ENCODE measurements around the gene IL18R1. TPM values are rescaled to one million over a fixed set of nuclear protein-coding genes. Genes with fewer than 3 reads are reported as not detected.

The IL18R1 gene
- total RNA-seq, 1 experiment from 2014 or later: not detected

DNA sequence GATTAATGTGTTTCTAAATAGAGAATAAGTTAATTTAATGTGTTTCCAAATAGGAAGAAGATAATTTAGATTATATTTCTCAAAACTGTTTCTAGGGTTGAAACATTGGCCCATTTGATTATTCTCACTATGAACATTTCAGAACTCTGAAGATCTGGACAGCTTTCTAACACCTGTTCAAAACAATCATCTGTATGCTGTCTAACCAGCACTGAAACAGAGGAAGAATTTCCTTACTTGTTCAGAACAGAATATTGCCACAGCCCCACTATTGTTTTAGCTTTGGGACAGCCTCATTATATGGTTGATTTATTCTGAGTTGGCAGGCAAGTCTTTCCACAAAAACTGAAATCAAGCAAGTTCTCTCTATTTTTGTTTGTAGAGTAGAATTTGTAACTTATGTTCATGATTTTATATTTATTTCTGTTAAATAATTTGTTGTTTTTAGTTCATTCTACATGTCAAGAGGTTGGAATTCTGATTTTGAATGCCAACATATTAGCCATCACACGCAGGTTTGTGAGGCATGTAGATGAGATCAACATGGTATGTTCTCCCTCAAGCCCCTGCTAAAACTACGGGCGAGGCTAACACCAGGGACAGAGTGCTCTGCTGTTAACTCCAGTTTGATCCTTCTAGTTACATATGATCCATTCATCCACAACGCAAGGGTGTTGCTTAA, 78.5 kb downstream of the IL18R1 start:
- Histone ChIP-seq H3K36me3 (no peaks in the 10 kb centered on the region), H3K9me3 (no peaks in the 10 kb centered on the region), H3K4me3 (no peak overlapping the region), H3K27me3 (peaks cover 4% of the 10 kb centered on the region; the same call in 1 of the 2 replicates)
- no peak for DNase-seq

DNA sequence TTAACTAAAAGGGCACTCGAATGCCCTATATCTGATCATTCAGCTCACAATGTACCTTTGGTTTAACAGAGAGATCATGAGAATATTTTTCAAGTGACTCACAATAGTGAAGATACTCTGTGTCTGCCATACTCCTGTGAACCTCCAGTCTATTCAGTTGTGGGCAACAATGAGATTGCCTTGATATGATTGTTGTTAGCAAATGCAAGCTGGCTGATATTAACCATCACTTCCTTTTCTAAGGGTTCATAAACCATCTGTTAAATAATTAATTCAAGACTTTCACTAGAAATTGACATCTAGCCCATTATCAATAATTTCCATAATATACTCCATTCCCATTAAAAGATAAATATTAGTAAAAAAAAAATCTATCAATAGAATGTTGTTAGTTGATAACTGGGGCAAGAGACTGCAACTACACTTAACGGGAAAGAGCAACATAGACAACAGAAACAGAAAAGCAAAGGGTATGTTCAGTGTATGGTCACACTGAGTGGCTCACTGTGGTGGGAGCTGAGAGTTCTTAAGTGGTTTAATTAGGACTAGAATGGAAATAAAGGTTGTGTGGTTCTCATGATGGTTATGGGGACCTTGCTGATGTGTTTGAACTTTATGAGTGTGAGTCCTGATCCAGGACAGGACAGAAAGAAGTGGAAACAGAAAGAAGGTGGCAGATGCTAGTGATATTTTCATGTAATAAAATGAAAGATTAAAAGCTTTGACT, 79.2 kb downstream of the IL18R1 start:
- Histone ChIP-seq H3K4me3 (no peak overlapping the region), H3K27me3 (peaks cover 4% of the 10 kb centered on the region; the same call in 1 of the 2 replicates), H3K36me3 (no peaks in the 10 kb centered on the region), H3K9me3 (no peaks in the 10 kb centered on the region)
- no peak for DNase-seq

DNA sequence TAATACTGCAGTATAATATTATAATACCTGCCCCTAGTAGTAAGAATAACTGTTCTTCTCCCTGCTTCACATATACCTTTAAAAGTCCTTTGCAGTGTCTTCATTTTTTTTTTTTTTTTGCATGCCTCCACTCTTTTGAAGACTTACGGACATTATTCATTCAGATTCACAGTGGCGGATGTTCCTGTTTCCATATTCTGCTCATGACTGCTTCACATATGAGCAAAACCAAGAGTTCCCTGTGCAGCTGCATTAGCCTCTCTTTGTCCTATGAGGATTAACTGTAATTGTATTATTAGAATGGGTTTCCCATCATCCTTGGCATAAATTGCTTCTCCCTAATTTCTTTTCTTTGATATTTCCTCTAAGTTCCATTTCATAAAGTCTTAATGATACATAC, 80.1 kb downstream of the IL18R1 start:
- H3K9me3 ChIP-seq: no peaks in the 10 kb centered on the region
- no peak for DNase-seq
- peaks cover 2% of the 10 kb centered on the region; the same call in 1 of the 2 replicates for H3K27me3 ChIP-seq
- H3K36me3 ChIP-seq: no peaks in the 10 kb centered on the region
- H3K4me3 ChIP-seq: no peak overlapping the region

DNA sequence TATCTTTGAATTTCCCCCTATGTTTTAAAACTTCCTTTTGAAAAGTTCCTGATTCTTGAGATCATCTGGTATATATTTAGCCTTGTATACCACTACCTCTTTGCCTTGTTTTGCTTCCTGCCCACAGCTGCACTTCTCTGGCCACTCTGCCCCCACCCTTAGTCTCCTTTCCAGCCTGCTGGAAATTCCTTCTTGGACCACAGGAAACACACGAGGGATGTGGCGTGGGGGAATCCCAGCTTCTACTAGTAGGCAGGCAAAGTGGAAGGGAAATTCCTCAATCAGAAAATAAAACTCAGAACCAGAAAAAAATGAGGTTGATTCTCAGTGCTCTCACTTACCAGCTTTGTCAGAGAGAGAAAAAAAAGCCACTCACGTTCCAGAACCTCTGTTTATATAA, 80.7 kb downstream of the IL18R1 start:
- Histone ChIP-seq H3K4me3 (no peak overlapping the region), H3K9me3 (no peaks in the 10 kb centered on the region), H3K27me3 (no peaks in the 10 kb centered on the region), H3K36me3 (no peaks in the 10 kb centered on the region)
- no peak for DNase-seq

DNA sequence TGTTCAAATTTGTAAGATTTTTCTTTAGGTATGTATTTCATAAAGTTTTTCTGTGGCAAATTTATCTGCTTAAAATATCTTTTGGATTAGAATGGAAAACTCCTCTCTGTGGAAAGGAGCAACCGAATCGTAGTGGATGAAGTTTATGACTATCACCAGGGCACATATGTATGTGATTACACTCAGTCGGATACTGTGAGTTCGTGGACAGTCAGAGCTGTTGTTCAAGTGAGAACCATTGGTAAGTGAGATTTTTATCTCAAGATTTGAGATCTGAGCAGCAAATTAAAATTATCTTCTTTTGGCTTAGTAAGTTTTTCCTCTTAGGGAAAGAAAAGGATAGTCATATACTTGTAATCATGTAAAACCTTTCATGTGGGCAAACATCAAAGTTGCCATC, 81.5 kb downstream of the IL18R1 start:
- no peaks in the 10 kb centered on the region for H3K9me3 ChIP-seq
- no peak for DNase-seq

DNA sequence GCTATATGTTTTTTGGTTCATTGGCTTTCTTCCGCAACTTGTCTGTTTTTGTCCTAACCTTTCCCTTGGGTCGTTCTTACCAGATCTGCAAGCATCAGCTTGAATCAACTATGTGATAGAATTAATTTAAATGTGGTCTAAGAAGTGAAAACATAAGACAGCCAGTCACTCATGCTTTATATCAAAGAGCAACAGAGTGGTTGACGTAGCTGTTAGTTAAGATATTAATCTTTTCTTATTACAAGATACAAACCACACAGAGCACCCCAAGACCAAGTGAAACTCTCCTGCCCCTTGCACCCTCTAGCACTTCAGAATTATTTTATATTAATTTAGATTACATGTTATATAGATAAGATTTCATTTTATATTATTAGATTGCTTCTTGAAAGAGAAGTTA, 82.5 kb downstream of the IL18R1 start:
- H3K4me3 ChIP-seq: no peak overlapping the region
- H3K36me3 ChIP-seq: no peaks in the 10 kb centered on the region
- H3K9me3 ChIP-seq: no peaks in the 10 kb centered on the region
- DNase-seq: no peak
- H3K27me3 ChIP-seq: no peaks in the 10 kb centered on the region

More for the DNA sequence above, 81.5 kb downstream of the IL18R1 start:
- Histone ChIP-seq H3K4me3 (no peak overlapping the region), H3K36me3 (no peaks in the 10 kb centered on the region), H3K27me3 (no peaks in the 10 kb centered on the region)

DNA sequence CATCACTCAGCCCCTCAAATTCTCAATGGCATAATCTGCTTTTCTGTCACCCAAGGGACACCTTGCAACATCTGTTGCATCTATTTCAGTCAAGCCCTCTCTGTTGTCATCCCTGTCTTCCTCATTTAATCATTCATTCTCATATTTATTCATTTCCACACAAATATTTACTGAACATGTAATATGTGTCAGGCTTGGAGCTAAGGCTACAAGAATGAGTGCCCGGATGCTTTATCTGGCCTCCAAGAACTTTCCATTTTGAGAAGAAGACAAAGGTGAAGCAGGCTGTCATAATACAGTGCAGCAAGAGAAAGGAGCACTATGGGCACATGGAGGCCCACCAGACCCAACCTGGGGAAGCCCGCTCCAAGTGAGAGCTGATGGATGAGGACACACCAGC, 83.0 kb downstream of the IL18R1 start:
- Histone ChIP-seq H3K9me3 (no peaks in the 10 kb centered on the region), H3K36me3 (no peaks in the 10 kb centered on the region), H3K4me3 (no peak overlapping the region), H3K27me3 (no peaks in the 10 kb centered on the region)
- no peak for DNase-seq

DNA sequence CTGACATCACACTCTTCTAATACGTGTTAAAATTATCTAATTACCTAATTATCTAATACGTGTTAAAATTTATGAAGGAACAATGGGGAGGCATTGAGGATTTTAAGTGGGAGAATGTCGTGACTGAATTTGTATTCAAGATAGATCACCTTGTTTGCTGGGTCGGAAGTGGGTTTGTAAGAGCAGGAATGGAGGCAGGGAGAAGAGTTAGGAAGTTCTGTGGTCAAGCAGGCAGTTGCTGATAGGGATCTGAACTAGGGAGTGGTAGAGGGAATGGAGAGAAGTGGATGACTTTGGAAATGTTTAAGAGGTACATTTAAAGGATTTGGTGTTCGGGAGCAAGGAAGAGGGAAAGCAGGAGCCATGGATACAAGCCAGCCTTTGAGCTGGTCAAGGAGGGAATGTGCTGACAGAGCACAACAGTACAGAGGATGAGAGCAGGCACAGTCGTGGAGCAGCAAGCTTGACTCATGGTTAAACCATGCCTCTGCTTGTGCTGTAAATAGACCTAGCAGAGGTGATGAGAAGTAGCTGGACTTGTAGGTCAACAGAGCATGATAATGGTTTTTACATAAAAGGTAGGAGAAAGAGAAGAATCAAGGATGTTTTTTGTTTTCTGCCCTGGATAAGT, 83.6 kb downstream of the IL18R1 start:
- DNase-seq: no peak
- no peak overlapping the region for H3K4me3 ChIP-seq
- H3K36me3 ChIP-seq: no peaks in the 10 kb centered on the region

DNA sequence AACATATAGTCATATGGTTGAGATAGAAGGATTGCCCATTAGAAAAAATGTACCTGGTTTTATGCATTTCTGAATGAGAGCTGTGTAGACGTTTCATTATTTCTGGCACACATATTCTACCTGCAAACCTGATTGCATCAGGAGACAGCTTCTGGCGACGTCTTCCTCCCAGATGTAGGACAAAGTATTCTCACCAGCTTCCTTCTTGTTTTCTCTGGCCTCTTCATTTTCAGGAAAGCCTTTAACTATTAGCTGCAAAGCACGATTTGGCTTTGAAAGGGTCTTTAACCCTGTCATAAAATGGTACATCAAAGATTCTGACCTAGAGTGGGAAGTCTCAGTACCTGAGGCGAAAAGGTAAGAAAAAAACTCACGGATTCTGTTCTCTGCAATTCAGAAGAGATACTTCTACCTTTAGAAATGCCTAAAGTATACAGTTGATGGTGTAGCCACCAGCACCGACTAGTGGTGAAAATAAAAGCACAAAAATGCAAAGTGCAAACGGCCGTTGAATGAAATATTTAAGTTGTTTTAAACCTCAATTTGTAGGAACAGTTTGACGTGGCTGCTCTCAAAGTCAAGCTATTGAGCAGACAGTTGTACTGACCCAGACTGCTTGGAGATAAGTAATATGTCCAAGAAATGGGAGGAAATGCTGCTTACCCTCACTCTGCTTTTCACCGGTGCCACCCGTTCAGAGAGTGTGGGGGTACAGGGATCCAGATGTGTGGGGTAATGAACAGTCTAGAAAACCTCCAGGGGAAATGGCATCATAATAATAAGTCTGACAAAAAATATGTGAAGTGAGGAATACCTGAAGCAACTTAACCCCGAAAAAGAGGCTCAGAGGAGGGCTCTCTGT, 87.6 kb downstream of the IL18R1 start:
- H3K9me3 ChIP-seq: no peaks in the 10 kb centered on the region
- no peaks in the 10 kb centered on the region for H3K36me3 ChIP-seq
- no peak overlapping the region for H3K4me3 ChIP-seq
- no peak for DNase-seq
- no peaks in the 10 kb centered on the region for H3K27me3 ChIP-seq

More for the DNA sequence above, 83.6 kb downstream of the IL18R1 start:
- Histone ChIP-seq H3K9me3 (no peaks in the 10 kb centered on the region), H3K27me3 (no peaks in the 10 kb centered on the region)

DNA sequence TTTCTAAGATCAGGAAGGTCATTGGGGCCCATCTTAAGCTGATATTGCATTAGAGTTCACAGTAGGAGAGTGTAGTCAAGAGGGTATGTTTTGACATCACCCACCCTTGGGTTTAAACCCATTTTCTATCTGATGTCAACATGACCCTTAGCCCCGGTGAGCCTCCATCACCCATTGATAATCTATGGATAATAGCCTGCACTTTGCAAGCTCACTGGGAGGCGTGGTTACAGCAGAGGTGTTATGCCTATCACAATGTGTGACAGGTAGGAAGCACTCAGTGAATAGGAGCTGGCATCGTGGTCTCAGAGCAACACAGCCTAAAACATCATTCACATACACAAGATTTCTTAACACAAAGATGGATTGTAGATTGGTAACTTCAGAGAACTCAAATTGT, 88.6 kb downstream of the IL18R1 start:
- H3K4me3 ChIP-seq: no peak overlapping the region
- H3K9me3 ChIP-seq: no peaks in the 10 kb centered on the region
- DNase-seq: no peak
- H3K27me3 ChIP-seq: no peaks in the 10 kb centered on the region
- no peaks in the 10 kb centered on the region for H3K36me3 ChIP-seq

DNA sequence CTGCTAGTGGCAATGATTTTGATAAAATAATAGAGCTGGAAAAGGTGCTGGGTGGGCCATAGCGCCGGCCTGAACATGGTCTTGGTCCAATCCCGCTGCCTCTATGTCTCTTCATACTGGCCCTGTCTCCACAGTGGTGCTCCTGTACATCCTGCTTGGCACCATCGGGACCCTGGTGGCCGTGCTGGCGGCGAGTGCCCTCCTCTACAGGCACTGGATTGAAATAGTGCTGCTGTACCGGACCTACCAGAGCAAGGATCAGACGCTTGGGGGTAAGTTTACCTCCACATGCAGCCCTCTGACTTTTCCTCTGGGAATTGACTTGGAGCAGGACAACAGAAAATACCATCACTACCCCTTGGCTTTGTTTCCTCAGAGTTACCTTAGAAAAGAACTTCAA, 91.3 kb downstream of the IL18R1 start:
- Histone ChIP-seq H3K27me3 (no peaks in the 10 kb centered on the region), H3K4me3 (no peak overlapping the region), H3K9me3 (no peaks in the 10 kb centered on the region), H3K36me3 (no peaks in the 10 kb centered on the region)
- DNase-seq: no peak

Other genes starting within 250 kb of the IL18R1 start
- gene IL1R1, start 213.1 kb upstream of the IL18R1 start, total RNA-seq (2014; rRNA removed; shearing (Covaris generic); ENCODE audit: low replicate concordance): 0.82 and 1.4 TPM in 2 replicates
- gene IL1RL2, start 168.8 kb upstream of the IL18R1 start, total RNA-seq (2014; rRNA removed; shearing (Covaris generic); ENCODE audit: low replicate concordance): not detected in 2 replicates
- gene IL1RL1, start 44.2 kb upstream of the IL18R1 start, total RNA-seq (2014; rRNA removed; shearing (Covaris generic); ENCODE audit: low replicate concordance): not detected in 2 replicates
- not detected in 2 replicates for gene IL18RAP, start 67.4 kb downstream of the IL18R1 start, total RNA-seq (2014; rRNA removed; shearing (Covaris generic); ENCODE audit: low replicate concordance)
- not detected in 2 replicates for gene SLC9A4, start 117.4 kb downstream of the IL18R1 start, total RNA-seq (2014; rRNA removed; shearing (Covaris generic); ENCODE audit: low replicate concordance)

Data from MG63 (cell line).